ENCODE measurements around the gene MCC. TPM values are rescaled to one million over a fixed set of nuclear protein-coding genes. Genes with fewer than 3 reads are reported as not detected.

The MCC gene
- total RNA-seq, 3 donors from 2014 or later (not counting 1 experiment from before 2014, with no cell fraction given), result 0.68 to 1.8 (median 1.4) TPM

GRCh38 chr5:113202746-113203716, 285.2 kb downstream of the MCC start:
- no peak for TF ChIP-seq CTCF (IDR thresholded peaks at IDR 0.05)
- Mint-ChIP-seq H3K27ac (no peak overlapping the region), H3K4me3 (no peak overlapping the region), H3K9me3 (no peaks in the 10 kb centered on the region), H3K4me1 (no peaks in the 10 kb centered on the region), H3K36me3 (no peaks in the 10 kb centered on the region), H3K27me3 (ENCODE audit: low read depth in 2 of 2) (peaks cover 0 to 10% of the 10 kb centered on the region in 2 donors)
- Histone ChIP-seq H3K36me3 (ENCODE audit: control insufficient read depth, insufficient read depth, low read length) (no peaks in the 10 kb centered on the region), H3K4me1 (ENCODE audit: control insufficient read depth, insufficient read depth, low read length) (no peaks in the 10 kb centered on the region), H3K27me3 (ENCODE audit: control insufficient read depth, insufficient read depth, low read length) (no peaks in the 10 kb centered on the region), H3K9me3 (ENCODE audit: control insufficient read depth, insufficient read depth, low read length) (no peaks in the 10 kb centered on the region), H3K27ac (ENCODE audit: low read length) (no peak overlapping the region), H3K4me3 (ENCODE audit: low read length) (no peak overlapping the region)
- DNase-seq (no peak), ATAC-seq (peak in 1 of 3 donors; percentile 61)
- 95% methylated on average over 26 of the region's 27 CpGs for WGBS (ENCODE audit: insufficient coverage)
- intact Hi-C loops (cut with micrococcal nuclease), result no loop called here

- H3K36me3 Mint-ChIP-seq, result no peaks in the 10 kb centered on the region
- Histone ChIP-seq H3K36me3 (ENCODE audit: control insufficient read depth, insufficient read depth, low read length) (no peaks in the 10 kb centered on the region), H3K9me3 (ENCODE audit: control insufficient read depth, insufficient read depth, low read length) (no peaks in the 10 kb centered on the region), H3K4me3 (ENCODE audit: low read length) (no peak overlapping the region), H3K27me3 (ENCODE audit: control insufficient read depth, insufficient read depth, low read length) (no peaks in the 10 kb centered on the region), H3K27ac (ENCODE audit: low read length) (no peak overlapping the region), H3K4me1 (ENCODE audit: control insufficient read depth, insufficient read depth, low read length) (no peaks in the 10 kb centered on the region)
- TF ChIP-seq CTCF (IDR thresholded peaks at IDR 0.05), result no peak
- H3K27me3 Mint-ChIP-seq (ENCODE audit: low read depth in 2 of 2), result peaks cover 0 to 14% of the 10 kb centered on the region in 2 donors
- WGBS (ENCODE audit: insufficient coverage), result 97% methylated on average over 7 of the region's 8 CpGs
- no peak overlapping the region for H3K27ac Mint-ChIP-seq
- intact Hi-C loops (cut with micrococcal nuclease), result no loop called here
- ATAC-seq, result no peak
- DNase-seq, result no peak
- H3K9me3 Mint-ChIP-seq, result no peaks in the 10 kb centered on the region
- H3K4me1 Mint-ChIP-seq, result no peaks in the 10 kb centered on the region
- no peak overlapping the region for H3K4me3 Mint-ChIP-seq
These were observed 286.0 kb downstream of the MCC start for GRCh38 chr5:113202287-113202686.

GRCh38 chr5:113201715-113202114, 286.5 kb downstream of the MCC start:
- H3K27ac ChIP-seq (ENCODE audit: low read length), result no peak overlapping the region
- 80% methylated on average over 5 of the region's 5 CpGs for WGBS (ENCODE audit: insufficient coverage)
- no peaks in the 10 kb centered on the region for H3K36me3 Mint-ChIP-seq

More at GRCh38 chr5:113201715-113202114, 286.5 kb downstream of the MCC start:
- H3K27ac Mint-ChIP-seq, result no peak overlapping the region
- no peaks in the 10 kb centered on the region for H3K4me1 Mint-ChIP-seq
- intact Hi-C loops (cut with micrococcal nuclease), result no loop called here
- no peak for DNase-seq
- ATAC-seq, result no peak
- H3K27me3 ChIP-seq (ENCODE audit: control insufficient read depth, insufficient read depth, low read length), result no peaks in the 10 kb centered on the region
- H3K36me3 ChIP-seq (ENCODE audit: control insufficient read depth, insufficient read depth, low read length), result no peaks in the 10 kb centered on the region
- no peak for TF ChIP-seq CTCF (IDR thresholded peaks at IDR 0.05)
- H3K4me3 Mint-ChIP-seq, result no peak overlapping the region
- H3K9me3 Mint-ChIP-seq, result no peaks in the 10 kb centered on the region
- H3K27me3 Mint-ChIP-seq (ENCODE audit: low read depth in 2 of 2), result peaks cover 2 to 20% of the 10 kb centered on the region in 2 donors
- no peaks in the 10 kb centered on the region for H3K9me3 ChIP-seq (ENCODE audit: control insufficient read depth, insufficient read depth, low read length)
- H3K4me1 ChIP-seq (ENCODE audit: control insufficient read depth, insufficient read depth, low read length), result no peaks in the 10 kb centered on the region
- H3K4me3 ChIP-seq (ENCODE audit: low read length), result no peak overlapping the region

All from natural killer cell (primary cell).